Calu3 (cell line): ENCODE data around the gene FSD2. TPM values are rescaled to one million over a fixed set of nuclear protein-coding genes. Genes with fewer than 3 reads are reported as not detected.

ENCODE experiments used
- BruUV-seq: library from RNA; stranded (reverse); fragments of 400-500 nt; replicated peaks from 2 replicates; lab custom pipeline; 2021; lab: Mats Ljungman, UMichigan
- CTCF ChIA-PET: fragments of 300-600 bp; sonication (Branson Sonifier 250); formaldehyde crosslinking; loops from one replicate; lab custom pipeline; 2022; ENCODE audit warnings: antibody characterized with exemption; lab: Charles Lee
- DNase-seq: peaks from one replicate; pipeline ENCODE4 v3.0.0; 2022
- H3K27ac Mint-ChIP-seq: one replicate; pipeline ENCODE4 v1.8.0; 2022; ENCODE audit warnings: mixed read lengths; ENCODE audit not compliant: unreplicated experiment
- H3K27me3 Mint-ChIP-seq: one replicate; pipeline ENCODE4 v1.8.0; 2022; ENCODE audit warnings: mixed read lengths; ENCODE audit not compliant: unreplicated experiment
- H3K36me3 Mint-ChIP-seq: one replicate; pipeline ENCODE4 v1.8.0; 2022; ENCODE audit warnings: mild to moderate bottlenecking, moderate library complexity, mixed read lengths; ENCODE audit not compliant: insufficient read depth, unreplicated experiment
- H3K4me1 Mint-ChIP-seq: one replicate; pipeline ENCODE4 v1.8.0; 2022; ENCODE audit warnings: mild to moderate bottlenecking, low read depth, mixed read lengths; ENCODE audit not compliant: unreplicated experiment
- H3K4me3 Mint-ChIP-seq: one replicate; pipeline ENCODE4 v1.8.0; 2022; ENCODE audit warnings: mild to moderate bottlenecking, low read depth, moderate library complexity, mixed read lengths; ENCODE audit not compliant: unreplicated experiment
- H3K9me3 Mint-ChIP-seq: one replicate; pipeline ENCODE4 v1.8.0; 2022; ENCODE audit warnings: low read depth, mixed read lengths; ENCODE audit not compliant: unreplicated experiment
- CTCF ChIP-seq: fragments of 200-600 bp; IDR thresholded peaks from one replicate; pipeline ENCODE4 v1.8.0; 2022; ENCODE audit warnings: antibody characterized with exemption; ENCODE audit not compliant: unreplicated experiment
- intact Hi-C: fragments of 100-400 bp; cut with micrococcal nuclease; formaldehyde crosslinking; loops from one replicate; pipeline ENCODE4 v1.10.0; 2022; ENCODE audit not compliant: unreplicated experiment
- total RNA-seq: library from RNA; stranded (reverse); gene quantifications from 2 replicates; pipeline ENCODE4 v1.2.3, GENCODE V29; 2022

The FSD2 gene
- total RNA-seq, 1 experiment from 2014 or later, result not detected

GRCh38 chr15:82790321-82790720, 15.5 kb downstream of the FSD2 start:
- DNase-seq, result no peak

GRCh38 chr15:82789491-82789890, 16.4 kb downstream of the FSD2 start:
- DNase-seq, result no peak
- H3K27me3 Mint-ChIP-seq, result peaks cover 10% of the 10 kb centered on the region

More at GRCh38 chr15:82790321-82790720, 15.5 kb downstream of the FSD2 start:
- H3K9me3 Mint-ChIP-seq, result peaks cover 4% of the 10 kb centered on the region
- no peak overlapping the region for H3K27ac Mint-ChIP-seq
- H3K27me3 Mint-ChIP-seq, result peaks cover 10% of the 10 kb centered on the region
- intact Hi-C loops, result no loop called here
- no peaks in the 10 kb centered on the region for H3K4me1 Mint-ChIP-seq
- no peak overlapping the region for H3K4me3 Mint-ChIP-seq
- no peak for TF ChIP-seq CTCF
- no peaks in the 10 kb centered on the region for H3K36me3 Mint-ChIP-seq
- BruUV-seq, result no TSS peak
- CTCF ChIA-PET, result interaction anchor here (0.7 kb wide), 1 partner anchor 19 kb away, joined by 3 read pairs; no protein-coding TSS in a partner anchor

GRCh38 chr15:82788496-82788895, 17.4 kb downstream of the FSD2 start:
- Mint-ChIP-seq H3K9me3 (no peaks in the 10 kb centered on the region), H3K36me3 (no peaks in the 10 kb centered on the region), H3K27ac (no peak overlapping the region), H3K27me3 (peaks cover 18% of the 10 kb centered on the region), H3K4me3 (no peak overlapping the region), H3K4me1 (no peaks in the 10 kb centered on the region)
- no TSS peak for BruUV-seq
- intact Hi-C loops, result no loop called here
- no peak for TF ChIP-seq CTCF
- CTCF ChIA-PET, result interaction anchor here (0.6 kb wide), 1 partner anchor 296 kb away, joined by 3 read pairs; no protein-coding TSS in a partner anchor
- DNase-seq, result no peak

More at GRCh38 chr15:82789491-82789890, 16.4 kb downstream of the FSD2 start:
- TF ChIP-seq CTCF, result no peak
- BruUV-seq, result no TSS peak
- Mint-ChIP-seq H3K4me1 (no peaks in the 10 kb centered on the region), H3K4me3 (no peak overlapping the region), H3K9me3 (peaks cover 4% of the 10 kb centered on the region), H3K27ac (no peak overlapping the region), H3K36me3 (no peaks in the 10 kb centered on the region)
- intact Hi-C loops, result no loop called here
- CTCF ChIA-PET, result no interaction called here

- BruUV-seq, result no TSS peak
- intact Hi-C loops, result no loop called here
- CTCF ChIA-PET, result no interaction called here
Measured at GRCh38 chr15:82781349-82781748, 24.5 kb downstream of the FSD2 start.

More at GRCh38 chr15:82781349-82781748, 24.5 kb downstream of the FSD2 start:
- DNase-seq, result no peak
- no peak for TF ChIP-seq CTCF
- Mint-ChIP-seq H3K9me3 (no peaks in the 10 kb centered on the region), H3K27ac (no peak overlapping the region), H3K4me1 (no peaks in the 10 kb centered on the region), H3K27me3 (peaks cover 17% of the 10 kb centered on the region), H3K36me3 (no peaks in the 10 kb centered on the region), H3K4me3 (no peak overlapping the region)
